GM18502 (cell line): ENCODE results near the gene MTARC2.

Experiments used
- ATAC-seq: cut with Tn5 transposase; IDR thresholded peaks from one replicate; pipeline ENCODE4 v1.9.1; 2021; ENCODE audit warnings: mild to moderate bottlenecking; ENCODE audit not compliant: unreplicated experiment, poor library complexity

Gene MTARC2

GRCh38 chr1:220824031-220824989 lies 76.2 kb downstream of the MTARC2 start:
- no peak for ATAC-seq

GRCh38 chr1:220825819-220826551 lies 77.9 kb downstream of the MTARC2 start:
- no peak for ATAC-seq

- no peak for ATAC-seq
These were observed 78.6 kb downstream of the MTARC2 start for GRCh38 chr1:220826729-220827128.

GRCh38 chr1:220827445-220828178 lies 79.5 kb downstream of the MTARC2 start:
- no peak for ATAC-seq

- no peak for ATAC-seq
These were observed 80.0 kb downstream of the MTARC2 start for GRCh38 chr1:220828179-220828490.

GRCh38 chr1:220828950-220829586 lies 80.9 kb downstream of the MTARC2 start:
- no peak for ATAC-seq

- ATAC-seq: no peak
These were observed 85.3 kb downstream of the MTARC2 start for GRCh38 chr1:220833436-220833835.
